Hepatocyte (in vitro differentiated cells): ENCODE measurements around the gene MRRF. TPM values are rescaled to one million over a fixed set of nuclear protein-coding genes. Genes with fewer than 3 reads are reported as not detected.

ENCODE experiments used
- DNase-seq: peaks from one replicate; pipeline ENCODE4 v3.0.0-alpha.2; 2016; ENCODE audit warnings: low spot score
- H2AFZ ChIP-seq: fragments of 200-600 bp; sonication (generic); 2 replicates; pipeline ENCODE4 v1.6.0; 2016; ENCODE audit warnings: antibody characterized with exemption, mild to moderate bottlenecking
- H3K27ac ChIP-seq: fragments of 200-600 bp; sonication (generic); 2 replicates; pipeline ENCODE4 v1.5.1; 2016; ENCODE audit warnings: mild to moderate bottlenecking
- H3K27me3 ChIP-seq: fragments of 200-600 bp; sonication (generic); 2 replicates; pipeline ENCODE4 v1.6.1; 2016
- H3K36me3 ChIP-seq: fragments of 200-600 bp; sonication (generic); replicated peaks from 2 replicates; pipeline ENCODE4 v1.5.1; 2016; ENCODE audit warnings: low read depth; ENCODE audit not compliant: insufficient read depth
- H3K4me1 ChIP-seq: fragments of 200-600 bp; sonication (generic); 2 replicates; pipeline ENCODE4 v1.5.1; 2016; ENCODE audit warnings: mild to moderate bottlenecking, moderate library complexity; ENCODE audit not compliant: insufficient read depth
- H3K4me2 ChIP-seq: fragments of 200-600 bp; sonication (generic); 2 replicates; pipeline ENCODE4 v1.6.0; 2016
- H3K4me3 ChIP-seq: fragments of 200-600 bp; sonication (generic); 2 replicates; pipeline ENCODE4 v1.5.1; 2016; ENCODE audit warnings: mild to moderate bottlenecking
- H3K79me2 ChIP-seq: fragments of 200-600 bp; sonication (generic); 2 replicates; pipeline ENCODE4 v1.6.0; 2017; ENCODE audit warnings: mild to moderate bottlenecking
- H3K9me2 ChIP-seq: fragments of 200-600 bp; sonication (generic); replicated peaks from 2 replicates; pipeline ENCODE4 v1.6.0; 2017; ENCODE audit warnings: mild to moderate bottlenecking; ENCODE audit not compliant: insufficient read depth
- H3K9me3 ChIP-seq: fragments of 200-600 bp; sonication (generic); 2 replicates; pipeline ENCODE4 v1.5.1; 2016; ENCODE audit warnings: low read depth, mild to moderate bottlenecking
- H4K20me1 ChIP-seq: fragments of 200-600 bp; sonication (generic); 2 replicates; pipeline ENCODE4 v1.6.0; 2016; ENCODE audit warnings: mild to moderate bottlenecking; ENCODE audit not compliant: insufficient read depth, poor library complexity, severe bottlenecking
- EZH2 ChIP-seq: fragments of 200-600 bp; sonication (generic); IDR thresholded peaks from 2 replicates; pipeline ENCODE4 v1.6.1; 2016; ENCODE audit warnings: antibody characterized with exemption, mild to moderate bottlenecking, borderline replicate concordance
- EZH2phosphoT487 ChIP-seq: fragments of 200-600 bp; sonication (generic); IDR thresholded peaks from one replicate; pipeline ENCODE4 v1.6.1; 2018; ENCODE audit warnings: antibody characterized with exemption, mild to moderate bottlenecking, low read depth, moderate library complexity; ENCODE audit not compliant: unreplicated experiment, severe bottlenecking
- WGBS: methylation state at CpG from one replicate; pipeline ENCODE4 v1.1.6; 2016; ENCODE audit warnings: low lambda C conversion rate; ENCODE audit errors: missing lambda C conversion rate; 5-methylcytosine and 5-hydroxymethylcytosine counted together
- polyA plus RNA-seq: library from polyadenylated mRNA; unstranded; fragments of >200 nt; fragmentation: Nextera tagmentation; extraction: Ambion mirVana; gene quantifications from 2 replicates; pipeline ENCODE4 v1.2.1, GENCODE V29; 2016
- total RNA-seq: library from RNA; depleted of rRNA; stranded (reverse); fragments of >200 nt; gene quantifications from 2 replicates; pipeline ENCODE4 v1.2.3, GENCODE V29; 2014
- TF ChIP-seq, protein P1 (sequence below): fragments of 200-600 bp; sonication (generic); IDR thresholded peaks from 2 replicates; pipeline ENCODE4 v1.5.1; 2016; ENCODE audit warnings: antibody characterized with exemption, mild to moderate bottlenecking; ENCODE audit not compliant: poor library complexity

MRRF gene
- total and polyA plus RNA-seq, 2 experiments from 2014 or later = 26.8 to 32.9 TPM

GRCh38 chr9:122374885-122375420 is 110.3 kb downstream of the MRRF start:
- peaks cover 16% of the 10 kb centered on the region for H3K4me1 ChIP-seq
- peak overlapping the region; percentile 53 for H3K27ac ChIP-seq
- H3K9me3 ChIP-seq = no peaks in the 10 kb centered on the region
- peaks cover 26% of the 10 kb centered on the region for H3K27me3 ChIP-seq
- peak overlapping the region; percentile 61 for H3K4me2 ChIP-seq
- 28% methylated on average over 8 of the region's 14 CpGs for WGBS
- H3K9me2 ChIP-seq = no peaks in the 10 kb centered on the region
- H4K20me1 ChIP-seq = no peaks in the 10 kb centered on the region
- no peaks in the 10 kb centered on the region for H3K36me3 ChIP-seq
- peak; percentile 78 for DNase-seq
- peak overlapping the region; percentile 49 for H2AFZ ChIP-seq
- TF ChIP-seq EZH2 = no peak
- TF ChIP-seq, protein P1, sequence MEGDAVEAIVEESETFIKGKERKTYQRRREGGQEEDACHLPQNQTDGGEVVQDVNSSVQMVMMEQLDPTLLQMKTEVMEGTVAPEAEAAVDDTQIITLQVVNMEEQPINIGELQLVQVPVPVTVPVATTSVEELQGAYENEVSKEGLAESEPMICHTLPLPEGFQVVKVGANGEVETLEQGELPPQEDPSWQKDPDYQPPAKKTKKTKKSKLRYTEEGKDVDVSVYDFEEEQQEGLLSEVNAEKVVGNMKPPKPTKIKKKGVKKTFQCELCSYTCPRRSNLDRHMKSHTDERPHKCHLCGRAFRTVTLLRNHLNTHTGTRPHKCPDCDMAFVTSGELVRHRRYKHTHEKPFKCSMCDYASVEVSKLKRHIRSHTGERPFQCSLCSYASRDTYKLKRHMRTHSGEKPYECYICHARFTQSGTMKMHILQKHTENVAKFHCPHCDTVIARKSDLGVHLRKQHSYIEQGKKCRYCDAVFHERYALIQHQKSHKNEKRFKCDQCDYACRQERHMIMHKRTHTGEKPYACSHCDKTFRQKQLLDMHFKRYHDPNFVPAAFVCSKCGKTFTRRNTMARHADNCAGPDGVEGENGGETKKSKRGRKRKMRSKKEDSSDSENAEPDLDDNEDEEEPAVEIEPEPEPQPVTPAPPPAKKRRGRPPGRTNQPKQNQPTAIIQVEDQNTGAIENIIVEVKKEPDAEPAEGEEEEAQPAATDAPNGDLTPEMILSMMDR = no peak
- TF ChIP-seq EZH2phosphoT487 = no peak
- H3K79me2 ChIP-seq = no peaks in the 10 kb centered on the region
- H3K4me3 ChIP-seq = no peak overlapping the region

DNA sequence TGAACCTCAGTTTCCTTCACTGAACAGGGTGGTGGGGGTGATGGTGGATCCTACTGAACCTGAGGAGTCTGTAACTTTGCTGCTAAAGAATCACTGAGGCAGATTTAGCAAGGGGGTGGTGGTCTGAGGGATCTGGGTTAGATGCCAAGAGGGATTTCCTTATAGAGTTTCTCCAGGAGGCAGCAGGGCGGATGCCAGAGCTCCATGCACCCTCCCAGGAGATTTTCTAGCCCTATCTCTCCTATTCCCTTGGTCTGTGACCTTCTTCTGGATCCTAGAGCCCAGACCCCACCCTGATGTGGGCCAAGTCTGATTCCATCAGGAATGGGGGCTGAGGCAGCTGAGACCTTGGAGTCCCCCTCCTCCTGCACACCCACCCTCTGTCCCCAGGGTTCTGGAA is 112.1 kb downstream of the MRRF start:
- Histone ChIP-seq H4K20me1 (no peaks in the 10 kb centered on the region), H3K79me2 (no peaks in the 10 kb centered on the region), H3K4me2 (no peak overlapping the region), H3K27me3 (peaks cover 10% of the 10 kb centered on the region), H3K9me2 (no peaks in the 10 kb centered on the region), H3K36me3 (no peaks in the 10 kb centered on the region), H3K27ac (no peak overlapping the region), H2AFZ (no peak overlapping the region), H3K4me3 (no peak overlapping the region), H3K9me3 (no peaks in the 10 kb centered on the region), H3K4me1 (peaks cover 16% of the 10 kb centered on the region)
- TF ChIP-seq EZH2phosphoT487 (no peak), EZH2 (no peak)
- TF ChIP-seq, protein P1 = no peak
- WGBS = 79% methylated on average over 1 of the region's 1 CpG
- no peak for DNase-seq

GRCh38 chr9:122377241-122378164 is 112.8 kb downstream of the MRRF start:
- peaks cover 16% of the 10 kb centered on the region for H3K4me1 ChIP-seq

More at GRCh38 chr9:122377241-122378164, 112.8 kb downstream of the MRRF start:
- no peak overlapping the region for H3K4me3 ChIP-seq
- no peak overlapping the region for H3K27ac ChIP-seq
- no peaks in the 10 kb centered on the region for H3K36me3 ChIP-seq
- peaks cover 3% of the 10 kb centered on the region for H3K27me3 ChIP-seq
- H3K79me2 ChIP-seq = no peaks in the 10 kb centered on the region
- H3K9me2 ChIP-seq = no peaks in the 10 kb centered on the region
- H3K4me2 ChIP-seq = no peak overlapping the region
- no peaks in the 10 kb centered on the region for H4K20me1 ChIP-seq
- WGBS = 79% methylated on average over 23 of the region's 24 CpGs
- DNase-seq = no peak
- TF ChIP-seq EZH2phosphoT487 = no peak
- TF ChIP-seq, protein P1 = no peak
- TF ChIP-seq EZH2 = no peak
- no peaks in the 10 kb centered on the region for H3K9me3 ChIP-seq
- no peak overlapping the region for H2AFZ ChIP-seq
